ENCODE data around the gene FAM193B. TPM values are rescaled to one million over a fixed set of nuclear protein-coding genes. Genes with fewer than 3 reads are reported as not detected.
A peak's percentile ranks its signal among the peaks of the same experiment; 100 is the strongest.

FAM193B gene
- total and polyA plus RNA-seq, 9 of the 15 experiments (the other 6 are each of a cell fraction or from before 2014, with no cell fraction given) = 4.4 to 76.4 (median 37.3) TPM

GRCh38 chr5:177554474-177555111, at the start of gene FAM193B (continued):
- TF ChIP-seq HSF4 (CRISPR knock-in tag; IDR thresholded peaks at IDR 0.05; ENCODE audit: borderline replicate concordance) = no peak
- peak; percentile 90 for TF ChIP-seq CHD4 (IDR thresholded peaks at IDR 0.05; ENCODE audit: insufficient read depth, insufficient replicate concordance, low read depth, low read length, poor library complexity, severe bottlenecking)
- TF ChIP-seq RBM17 (IDR thresholded peaks at IDR 0.05; ENCODE audit: borderline replicate concordance, low read depth, low read length) = no peak
- TF ChIP-seq ELK1 (CRISPR knock-in tag; IDR thresholded peaks at IDR 0.05) = no peak
- no peak for TF ChIP-seq CHAMP1 (IDR thresholded peaks at IDR 0.05)
- TF ChIP-seq ZNF407 (IDR thresholded peaks at IDR 0.05; ENCODE audit: low read depth) = no peak
- TF ChIP-seq SRSF1 (IDR thresholded peaks at IDR 0.05; ENCODE audit: low read depth, low read length) = no peak
- TF ChIP-seq HEY1 (CRISPR knock-in tag; IDR thresholded peaks at IDR 0.05; ENCODE audit: borderline replicate concordance) = no peak
- no peak for TF ChIP-seq HINFP (tag; conservative IDR thresholded peaks at IDR 0.05; ENCODE audit: low read depth)
- TF ChIP-seq TRIM25 (IDR thresholded peaks at IDR 0.05; ENCODE audit: borderline replicate concordance) = no peak
- TF ChIP-seq SNIP1 (IDR thresholded peaks at IDR 0.05; ENCODE audit: low read depth) = no peak

All from K562 (cell line).